Measurements from ENCODE around the gene HECTD1.

HECTD1 gene

DNA sequence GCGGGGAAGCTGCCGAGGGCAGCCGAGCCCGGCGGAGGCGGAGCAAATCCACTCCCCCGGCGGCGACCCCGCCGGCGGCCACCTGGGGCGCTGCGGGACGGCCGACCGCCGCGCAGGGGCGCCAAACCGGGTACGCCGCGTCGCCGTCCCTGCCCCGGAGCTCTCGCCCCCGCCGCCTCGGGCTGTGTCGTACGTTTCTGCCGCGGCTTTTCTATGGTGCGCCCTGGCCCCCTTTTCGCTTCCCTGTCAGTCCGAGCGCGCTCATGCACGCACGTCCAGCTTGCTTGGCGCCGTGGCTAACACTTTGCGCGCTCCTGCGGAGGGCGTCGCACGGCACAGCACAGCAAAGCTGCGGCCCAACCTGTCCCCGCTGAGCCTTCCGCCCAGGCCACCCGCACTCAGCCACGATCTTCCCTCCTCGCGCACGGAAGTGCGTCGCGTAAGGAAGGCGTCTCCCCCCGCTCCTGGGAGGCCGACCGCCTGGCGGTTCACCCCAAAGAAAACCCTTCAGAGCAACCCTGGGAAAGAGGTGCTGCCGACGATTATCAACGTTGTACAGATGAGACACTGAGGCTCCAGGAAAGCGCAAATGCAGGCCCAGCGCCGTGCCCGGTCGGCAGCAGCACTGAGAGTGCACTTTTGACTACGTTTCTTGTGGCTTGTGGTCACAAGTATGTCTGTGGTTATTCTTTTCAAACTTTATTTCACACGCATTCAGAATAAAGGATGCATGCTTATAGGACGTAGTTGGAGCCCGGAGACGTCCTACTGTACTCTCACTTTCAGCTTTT lies at the start of gene HECTD1 (continued):
- TF ChIP-seq, protein P1, sequence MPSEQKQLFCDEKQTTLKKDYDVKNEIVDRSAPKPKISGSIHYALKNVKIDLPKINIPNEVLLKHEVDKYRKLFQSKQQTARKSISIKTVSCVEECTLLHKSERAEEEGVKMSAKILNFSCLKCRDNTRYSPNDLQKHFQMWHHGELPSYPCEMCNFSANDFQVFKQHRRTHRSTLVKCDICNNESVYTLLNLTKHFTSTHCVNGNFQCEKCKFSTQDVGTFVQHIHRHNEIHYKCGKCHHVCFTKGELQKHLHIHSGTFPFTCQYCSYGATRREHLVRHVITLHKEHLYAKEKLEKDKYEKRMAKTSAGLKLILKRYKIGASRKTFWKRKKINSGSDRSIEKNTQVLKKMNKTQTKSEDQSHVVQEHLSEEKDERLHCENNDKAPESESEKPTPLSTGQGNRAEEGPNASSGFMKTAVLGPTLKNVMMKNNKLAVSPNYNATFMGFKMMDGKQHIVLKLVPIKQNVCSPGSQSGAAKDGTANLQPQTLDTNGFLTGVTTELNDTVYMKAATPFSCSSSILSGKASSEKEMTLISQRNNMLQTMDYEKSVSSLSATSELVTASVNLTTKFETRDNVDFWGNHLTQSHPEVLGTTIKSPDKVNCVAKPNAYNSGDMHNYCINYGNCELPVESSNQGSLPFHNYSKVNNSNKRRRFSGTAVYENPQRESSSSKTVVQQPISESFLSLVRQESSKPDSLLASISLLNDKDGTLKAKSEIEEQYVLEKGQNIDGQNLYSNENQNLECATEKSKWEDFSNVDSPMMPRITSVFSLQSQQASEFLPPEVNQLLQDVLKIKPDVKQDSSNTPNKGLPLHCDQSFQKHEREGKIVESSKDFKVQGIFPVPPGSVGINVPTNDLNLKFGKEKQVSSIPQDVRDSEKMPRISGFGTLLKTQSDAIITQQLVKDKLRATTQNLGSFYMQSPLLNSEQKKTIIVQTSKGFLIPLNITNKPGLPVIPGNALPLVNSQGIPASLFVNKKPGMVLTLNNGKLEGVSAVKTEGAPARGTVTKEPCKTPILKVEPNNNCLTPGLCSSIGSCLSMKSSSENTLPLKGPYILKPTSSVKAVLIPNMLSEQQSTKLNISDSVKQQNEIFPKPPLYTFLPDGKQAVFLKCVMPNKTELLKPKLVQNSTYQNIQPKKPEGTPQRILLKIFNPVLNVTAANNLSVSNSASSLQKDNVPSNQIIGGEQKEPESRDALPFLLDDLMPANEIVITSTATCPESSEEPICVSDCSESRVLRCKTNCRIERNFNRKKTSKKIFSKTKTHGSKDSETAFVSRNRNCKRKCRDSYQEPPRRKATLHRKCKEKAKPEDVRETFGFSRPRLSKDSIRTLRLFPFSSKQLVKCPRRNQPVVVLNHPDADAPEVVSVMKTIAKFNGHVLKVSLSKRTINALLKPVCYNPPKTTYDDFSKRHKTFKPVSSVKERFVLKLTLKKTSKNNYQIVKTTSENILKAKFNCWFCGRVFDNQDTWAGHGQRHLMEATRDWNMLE (tag by site-specific recombination; conservative IDR thresholded peaks at IDR 0.05; ENCODE audit: low read depth): 0 out of 2 replicates have a peak, but pooled peaks have one; percentile 9
- TF ChIP-seq, protein P2, sequence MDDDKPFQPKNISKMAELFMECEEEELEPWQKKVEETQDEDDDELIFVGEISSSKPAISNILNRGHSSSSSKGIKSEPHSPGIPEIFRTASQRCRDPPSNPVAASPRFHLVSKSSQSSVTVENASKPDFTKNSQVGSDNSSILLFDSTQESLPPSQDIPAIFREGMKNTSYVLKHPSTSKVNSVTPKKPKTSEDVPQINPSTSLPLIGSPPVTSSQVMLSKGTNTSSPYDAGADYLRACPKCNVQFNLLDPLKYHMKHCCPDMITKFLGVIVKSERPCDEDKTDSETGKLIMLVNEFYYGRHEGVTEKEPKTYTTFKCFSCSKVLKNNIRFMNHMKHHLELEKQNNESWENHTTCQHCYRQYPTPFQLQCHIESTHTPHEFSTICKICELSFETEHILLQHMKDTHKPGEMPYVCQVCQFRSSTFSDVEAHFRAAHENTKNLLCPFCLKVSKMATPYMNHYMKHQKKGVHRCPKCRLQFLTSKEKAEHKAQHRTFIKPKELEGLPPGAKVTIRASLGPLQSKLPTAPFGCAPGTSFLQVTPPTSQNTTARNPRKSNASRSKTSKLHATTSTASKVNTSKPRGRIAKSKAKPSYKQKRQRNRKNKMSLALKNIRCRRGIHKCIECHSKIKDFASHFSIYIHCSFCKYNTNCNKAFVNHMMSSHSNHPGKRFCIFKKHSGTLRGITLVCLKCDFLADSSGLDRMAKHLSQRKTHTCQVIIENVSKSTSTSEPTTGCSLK (tag by site-specific recombination; IDR thresholded peaks at IDR 0.05): no peak
- TF ChIP-seq, protein P3, sequence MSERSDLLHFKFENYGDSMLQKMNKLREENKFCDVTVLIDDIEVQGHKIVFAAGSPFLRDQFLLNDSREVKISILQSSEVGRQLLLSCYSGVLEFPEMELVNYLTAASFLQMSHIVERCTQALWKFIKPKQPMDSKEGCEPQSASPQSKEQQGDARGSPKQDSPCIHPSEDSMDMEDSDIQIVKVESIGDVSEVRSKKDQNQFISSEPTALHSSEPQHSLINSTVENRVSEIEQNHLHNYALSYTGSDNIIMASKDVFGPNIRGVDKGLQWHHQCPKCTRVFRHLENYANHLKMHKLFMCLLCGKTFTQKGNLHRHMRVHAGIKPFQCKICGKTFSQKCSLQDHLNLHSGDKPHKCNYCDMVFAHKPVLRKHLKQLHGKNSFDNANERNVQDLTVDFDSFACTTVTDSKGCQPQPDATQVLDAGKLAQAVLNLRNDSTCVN (tag by site-specific recombination; optimal IDR thresholded peaks at IDR 0.05): peak; percentile 99
- no peak for TF ChIP-seq SCRT1 (tag by site-specific recombination; IDR thresholded peaks at IDR 0.05; ENCODE audit: borderline replicate concordance)
- TF ChIP-seq ZSCAN23 (tag by site-specific recombination; IDR thresholded peaks at IDR 0.05): no peak
- TF ChIP-seq, protein P4, sequence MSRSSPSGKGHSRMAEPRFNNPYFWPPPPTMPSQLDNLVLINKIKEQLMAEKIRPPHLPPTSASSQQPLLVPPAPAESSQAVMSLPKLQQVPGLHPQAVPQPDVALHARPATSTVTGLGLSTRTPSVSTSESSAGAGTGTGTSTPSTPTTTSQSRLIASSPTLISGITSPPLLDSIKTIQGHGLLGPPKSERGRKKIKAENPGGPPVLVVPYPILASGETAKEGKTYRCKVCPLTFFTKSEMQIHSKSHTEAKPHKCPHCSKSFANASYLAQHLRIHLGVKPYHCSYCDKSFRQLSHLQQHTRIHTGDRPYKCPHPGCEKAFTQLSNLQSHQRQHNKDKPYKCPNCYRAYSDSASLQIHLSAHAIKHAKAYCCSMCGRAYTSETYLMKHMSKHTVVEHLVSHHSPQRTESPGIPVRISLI (tag by site-specific recombination; IDR thresholded peaks at IDR 0.05): no peak
- TF ChIP-seq ZNF544 (tag by site-specific recombination; IDR thresholded peaks at IDR 0.05): no peak
- TF ChIP-seq, protein P5, sequence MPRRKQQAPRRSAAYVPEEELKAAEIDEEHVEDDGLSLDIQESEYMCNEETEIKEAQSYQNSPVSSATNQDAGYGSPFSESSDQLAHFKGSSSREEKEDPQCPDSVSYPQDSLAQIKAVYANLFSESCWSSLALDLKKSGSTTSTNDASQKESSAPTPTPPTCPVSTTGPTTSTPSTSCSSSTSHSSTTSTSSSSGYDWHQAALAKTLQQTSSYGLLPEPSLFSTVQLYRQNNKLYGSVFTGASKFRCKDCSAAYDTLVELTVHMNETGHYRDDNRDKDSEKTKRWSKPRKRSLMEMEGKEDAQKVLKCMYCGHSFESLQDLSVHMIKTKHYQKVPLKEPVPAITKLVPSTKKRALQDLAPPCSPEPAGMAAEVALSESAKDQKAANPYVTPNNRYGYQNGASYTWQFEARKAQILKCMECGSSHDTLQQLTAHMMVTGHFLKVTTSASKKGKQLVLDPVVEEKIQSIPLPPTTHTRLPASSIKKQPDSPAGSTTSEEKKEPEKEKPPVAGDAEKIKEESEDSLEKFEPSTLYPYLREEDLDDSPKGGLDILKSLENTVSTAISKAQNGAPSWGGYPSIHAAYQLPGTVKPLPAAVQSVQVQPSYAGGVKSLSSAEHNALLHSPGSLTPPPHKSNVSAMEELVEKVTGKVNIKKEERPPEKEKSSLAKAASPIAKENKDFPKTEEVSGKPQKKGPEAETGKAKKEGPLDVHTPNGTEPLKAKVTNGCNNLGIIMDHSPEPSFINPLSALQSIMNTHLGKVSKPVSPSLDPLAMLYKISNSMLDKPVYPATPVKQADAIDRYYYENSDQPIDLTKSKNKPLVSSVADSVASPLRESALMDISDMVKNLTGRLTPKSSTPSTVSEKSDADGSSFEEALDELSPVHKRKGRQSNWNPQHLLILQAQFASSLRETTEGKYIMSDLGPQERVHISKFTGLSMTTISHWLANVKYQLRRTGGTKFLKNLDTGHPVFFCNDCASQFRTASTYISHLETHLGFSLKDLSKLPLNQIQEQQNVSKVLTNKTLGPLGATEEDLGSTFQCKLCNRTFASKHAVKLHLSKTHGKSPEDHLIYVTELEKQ (tag by site-specific recombination; IDR thresholded peaks at IDR 0.05; ENCODE audit: borderline replicate concordance): no peak
- TF ChIP-seq, protein P6, sequence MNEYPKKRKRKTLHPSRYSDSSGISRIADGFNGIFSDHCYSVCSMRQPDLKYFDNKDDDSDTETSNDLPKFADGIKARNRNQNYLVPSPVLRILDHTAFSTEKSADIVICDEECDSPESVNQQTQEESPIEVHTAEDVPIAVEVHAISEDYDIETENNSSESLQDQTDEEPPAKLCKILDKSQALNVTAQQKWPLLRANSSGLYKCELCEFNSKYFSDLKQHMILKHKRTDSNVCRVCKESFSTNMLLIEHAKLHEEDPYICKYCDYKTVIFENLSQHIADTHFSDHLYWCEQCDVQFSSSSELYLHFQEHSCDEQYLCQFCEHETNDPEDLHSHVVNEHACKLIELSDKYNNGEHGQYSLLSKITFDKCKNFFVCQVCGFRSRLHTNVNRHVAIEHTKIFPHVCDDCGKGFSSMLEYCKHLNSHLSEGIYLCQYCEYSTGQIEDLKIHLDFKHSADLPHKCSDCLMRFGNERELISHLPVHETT (tag by site-specific recombination; IDR thresholded peaks at IDR 0.05): 0 out of 2 replicates have a peak, but pooled peaks have one; percentile 49
- no peak for TF ChIP-seq ZNF624 (tag by site-specific recombination; IDR thresholded peaks at IDR 0.05)
- no peak for TF ChIP-seq ZNF571 (tag by site-specific recombination; IDR thresholded peaks at IDR 0.05)
- TF ChIP-seq ZNF404 (tag by site-specific recombination; IDR thresholded peaks at IDR 0.05): no peak
- TF ChIP-seq ZNF311 (tag by site-specific recombination; IDR thresholded peaks at IDR 0.05; ENCODE audit: borderline replicate concordance): no peak
- no peak for TF ChIP-seq ZNF830 (tag by site-specific recombination; IDR thresholded peaks at IDR 0.05; ENCODE audit: low read depth)
- peak; percentile 87 for TF ChIP-seq ZBTB17 (tag by site-specific recombination; IDR thresholded peaks at IDR 0.05)
- TF ChIP-seq KLF10 (tag by site-specific recombination; IDR thresholded peaks at IDR 0.05): no peak
- TF ChIP-seq PRDM1 (tag by site-specific recombination; IDR thresholded peaks at IDR 0.05): no peak
- TF ChIP-seq, protein P7, sequence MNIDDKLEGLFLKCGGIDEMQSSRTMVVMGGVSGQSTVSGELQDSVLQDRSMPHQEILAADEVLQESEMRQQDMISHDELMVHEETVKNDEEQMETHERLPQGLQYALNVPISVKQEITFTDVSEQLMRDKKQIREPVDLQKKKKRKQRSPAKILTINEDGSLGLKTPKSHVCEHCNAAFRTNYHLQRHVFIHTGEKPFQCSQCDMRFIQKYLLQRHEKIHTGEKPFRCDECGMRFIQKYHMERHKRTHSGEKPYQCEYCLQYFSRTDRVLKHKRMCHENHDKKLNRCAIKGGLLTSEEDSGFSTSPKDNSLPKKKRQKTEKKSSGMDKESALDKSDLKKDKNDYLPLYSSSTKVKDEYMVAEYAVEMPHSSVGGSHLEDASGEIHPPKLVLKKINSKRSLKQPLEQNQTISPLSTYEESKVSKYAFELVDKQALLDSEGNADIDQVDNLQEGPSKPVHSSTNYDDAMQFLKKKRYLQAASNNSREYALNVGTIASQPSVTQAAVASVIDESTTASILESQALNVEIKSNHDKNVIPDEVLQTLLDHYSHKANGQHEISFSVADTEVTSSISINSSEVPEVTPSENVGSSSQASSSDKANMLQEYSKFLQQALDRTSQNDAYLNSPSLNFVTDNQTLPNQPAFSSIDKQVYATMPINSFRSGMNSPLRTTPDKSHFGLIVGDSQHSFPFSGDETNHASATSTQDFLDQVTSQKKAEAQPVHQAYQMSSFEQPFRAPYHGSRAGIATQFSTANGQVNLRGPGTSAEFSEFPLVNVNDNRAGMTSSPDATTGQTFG (tag by site-specific recombination; IDR thresholded peaks at IDR 0.05; ENCODE audit: borderline replicate concordance): no peak
- TF ChIP-seq HOXA7 (CRISPR knock-in tag; IDR thresholded peaks at IDR 0.05; ENCODE audit: borderline replicate concordance): no peak
- TF ChIP-seq ZNF654 (tag by site-specific recombination; IDR thresholded peaks at IDR 0.05; ENCODE audit: low read depth): no peak
- TF ChIP-seq ZNF366 (tag by site-specific recombination; conservative IDR thresholded peaks at IDR 0.05): no peak
